WTC11 (cell line): Measurements from ENCODE around the gene PCNX4. TPM values are rescaled to one million over a fixed set of nuclear protein-coding genes. Genes with fewer than 3 reads are reported as not detected.

Experiments used
- CTCF ChIP-seq: fragments of 200-600 bp; IDR thresholded peaks from 2 replicates; pipeline ENCODE4 v1.8.0; 2022; ENCODE audit warnings: antibody characterized with exemption
- FOXJ3 ChIP-seq: sonication (generic); formaldehyde crosslinking; IDR thresholded peaks from 2 replicates; pipeline ENCODE4 v1.9.0; 2021; ENCODE audit warnings: missing genetic modification reagents, mild to moderate bottlenecking, borderline replicate concordance
- FOXK1 ChIP-seq: sonication (generic); formaldehyde crosslinking; IDR thresholded peaks from 2 replicates; pipeline ENCODE4 v1.8.0; 2022; ENCODE audit warnings: mild to moderate bottlenecking, moderate library complexity, missing genetic modification reagents
- JAZF1 ChIP-seq: fragments of 250-450 bp; sonication (Bioruptor Pico); IDR thresholded peaks from 2 replicates; pipeline ENCODE4 v1.9.0; 2021; ENCODE audit warnings: moderate library complexity, mild to moderate bottlenecking, inconsistent platforms
- RELA ChIP-seq: sonication (generic); formaldehyde crosslinking; IDR thresholded peaks from 2 replicates; pipeline ENCODE4 v1.8.1; 2022; ENCODE audit warnings: missing genetic modification reagents, mild to moderate bottlenecking, borderline replicate concordance
- ZNF425 ChIP-seq: fragments of 250-450 bp; sonication (Bioruptor Pico); conservative IDR thresholded peaks from 2 replicates; pipeline ENCODE4 v1.9.0; 2021; ENCODE audit warnings: mild to moderate bottlenecking
- total RNA-seq: library from RNA; stranded (reverse); gene quantifications from 3 replicates; pipeline ENCODE4 v1.2.3, GENCODE V29; 2021
- TF ChIP-seq, protein P1 (sequence below): fragments of 250-450 bp; sonication (Bioruptor Pico); IDR thresholded peaks from 2 replicates; pipeline ENCODE4 v1.9.0; 2021; ENCODE audit warnings: mild to moderate bottlenecking
- TF ChIP-seq, protein P2 (sequence below): sonication (generic); formaldehyde crosslinking; IDR thresholded peaks from 2 replicates; pipeline ENCODE4 v1.8.0; 2022; ENCODE audit warnings: mild to moderate bottlenecking, missing genetic modification reagents

Gene PCNX4
- total RNA-seq, 1 experiment from 2014 or later = 31.7 TPM

DNA sequence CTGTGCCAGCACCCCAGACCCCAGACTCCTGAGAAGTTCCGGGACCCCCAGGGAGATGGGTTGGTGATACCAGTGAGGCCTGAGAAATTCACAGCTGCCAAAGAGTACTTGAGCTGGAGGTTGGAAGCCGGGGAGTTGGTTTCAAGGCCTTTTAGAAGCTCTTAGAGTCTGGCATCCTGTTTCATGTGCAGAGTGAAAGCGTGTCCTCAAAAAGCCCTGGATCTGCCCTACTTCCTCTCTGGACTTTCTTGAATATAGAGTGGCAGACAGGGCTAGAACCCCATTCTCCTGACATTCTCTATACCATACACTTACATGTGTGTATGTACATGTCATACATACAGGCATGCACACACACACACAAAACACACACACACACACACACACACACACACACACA is 126.0 kb downstream of the PCNX4 start (continued):
- no peak for TF ChIP-seq FOXJ3 (CRISPR knock-in tag)
- TF ChIP-seq, protein P1, sequence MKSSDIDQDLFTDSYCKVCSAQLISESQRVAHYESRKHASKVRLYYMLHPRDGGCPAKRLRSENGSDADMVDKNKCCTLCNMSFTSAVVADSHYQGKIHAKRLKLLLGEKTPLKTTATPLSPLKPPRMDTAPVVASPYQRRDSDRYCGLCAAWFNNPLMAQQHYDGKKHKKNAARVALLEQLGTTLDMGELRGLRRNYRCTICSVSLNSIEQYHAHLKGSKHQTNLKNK = no peak
- no peak for TF ChIP-seq FOXK1 (CRISPR knock-in tag)
- no peak for TF ChIP-seq RELA (CRISPR knock-in tag)
- no peak for TF ChIP-seq JAZF1 (CRISPR knock-in tag)
- TF ChIP-seq, protein P2, sequence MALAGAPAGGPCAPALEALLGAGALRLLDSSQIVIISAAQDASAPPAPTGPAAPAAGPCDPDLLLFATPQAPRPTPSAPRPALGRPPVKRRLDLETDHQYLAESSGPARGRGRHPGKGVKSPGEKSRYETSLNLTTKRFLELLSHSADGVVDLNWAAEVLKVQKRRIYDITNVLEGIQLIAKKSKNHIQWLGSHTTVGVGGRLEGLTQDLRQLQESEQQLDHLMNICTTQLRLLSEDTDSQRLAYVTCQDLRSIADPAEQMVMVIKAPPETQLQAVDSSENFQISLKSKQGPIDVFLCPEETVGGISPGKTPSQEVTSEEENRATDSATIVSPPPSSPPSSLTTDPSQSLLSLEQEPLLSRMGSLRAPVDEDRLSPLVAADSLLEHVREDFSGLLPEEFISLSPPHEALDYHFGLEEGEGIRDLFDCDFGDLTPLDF (CRISPR knock-in tag) = no peak
- TF ChIP-seq CTCF = no peak
- TF ChIP-seq ZNF425 (CRISPR knock-in tag) = no peak
- TF ChIP-seq, all 79 proteins: peak for 0

Other genes starting within 250 kb of the PCNX4 start
- 1.1 to 2.8 TPM (median 1.5 TPM) in 3 replicates for gene RTN1, start 221.1 kb upstream of the PCNX4 start, total RNA-seq
- 0.79 to 0.99 TPM (median 0.82 TPM) in 3 replicates for gene LRRC9, start 171.8 kb upstream of the PCNX4 start, total RNA-seq
- gene DHRS7, start 73.5 kb downstream of the PCNX4 start, total RNA-seq = 39.9 to 45.2 TPM (median 45.1 TPM) in 3 replicates
- 38.2 to 52.5 TPM (median 41.2 TPM) in 3 replicates for gene PPM1A, start 157.3 kb downstream of the PCNX4 start, total RNA-seq